HCT116 (cell line): ENCODE measurements around the gene MPIG6B. TPM values are rescaled to one million over a fixed set of nuclear protein-coding genes. Genes with fewer than 3 reads are reported as not detected.

Experiments
- ATAC-seq: fragments of 200-7000 bp; cut with Tn5 transposase; 2 replicates; pipeline ENCODE4 v1.9.1; 2020; ENCODE audit warnings: mild to moderate bottlenecking, moderate library complexity
- BruUV-seq: library from RNA; stranded (reverse); fragments of 400-500 nt; replicated peaks from 2 replicates; lab custom pipeline; 2021; lab: Mats Ljungman, UMichigan
- CTCF ChIA-PET: fragments of 300-600 bp; sonication (Branson Sonifier 250); formaldehyde crosslinking; loops from one replicate; lab custom pipeline; 2021; ENCODE audit warnings: antibody characterized with exemption; lab: Charles Lee
- POLR2A ChIA-PET: fragments of 300-600, 350-600 bp; sonication (Branson Sonifier 250); formaldehyde crosslinking; loops from one replicate; lab custom pipeline; 2021; ENCODE audit warnings: antibody characterized with exemption; lab: Charles Lee
- RAD21 ChIA-PET, 2 experiments: fragments of 300-600 bp; sonication (Branson Sonifier 250); formaldehyde crosslinking; loops; one replicate each; lab custom pipeline; 2023; ENCODE audit warnings: low total read pairs in 2 of 2; ENCODE audit not compliant: uncharacterized antibody in 2 of 2, unreplicated experiment in 2 of 2, low non-redundant PET in 1 of 2; lab: Charles Lee
- DNase-seq: peaks from one replicate; pipeline ENCODE4 v3.0.0-alpha.2; 2010; ENCODE audit warnings: low read depth, low spot score
- H2AFZ ChIP-seq: fragments of 200-600 bp; shearing (Covaris generic), sonication (generic); 2 replicates; pipeline ENCODE4 v1.6.1; 2017; ENCODE audit warnings: low read depth, mixed run types, mixed read lengths, antibody characterized with exemption, low read length; ENCODE audit not compliant: poor library complexity, severe bottlenecking
- H3K27ac ChIP-seq: 2 replicates; pipeline ENCODE4 v1.5.1; 2012; ENCODE audit warnings: low read depth, low read length
- H3K27me3 ChIP-seq: fragments of 200-600 bp; sonication (generic); 2 replicates; pipeline ENCODE4 v1.6.1; 2016; ENCODE audit warnings: mixed run types, low read length, mixed read lengths; ENCODE audit not compliant: insufficient read depth
- H3K36me3 ChIP-seq, 2 experiments: fragments of 200-500 bp in 1 of 2; fragments of 200-600 bp in 1 of 2; sonication (Bioruptor generic) in 1 of 2; sonication (generic) in 1 of 2; 2 replicates each; pipeline versions ENCODE4 v1.5.1 to v1.6.1; 2014 to 2016; ENCODE audit warnings: low read length in 2 of 2, inconsistent platforms in 1 of 2, mixed read lengths in 1 of 2, mixed run types in 1 of 2; ENCODE audit not compliant: insufficient read depth in 2 of 2, control insufficient read depth in 1 of 2
- H3K4me1 ChIP-seq, 2 experiments: fragments of 200-600 bp in 1 of 2; sonication (generic) in 1 of 2; 2 replicates each; pipeline versions ENCODE4 v1.5.1 to v1.6.1; 2012 to 2017; ENCODE audit warnings: low read length in 2 of 2, inconsistent platforms in 1 of 2, mild to moderate bottlenecking in 1 of 2, mixed read lengths in 1 of 2, mixed run types in 1 of 2, moderate library complexity in 1 of 2; ENCODE audit not compliant: insufficient read depth in 2 of 2, control insufficient read depth in 1 of 2
- H3K4me2 ChIP-seq: fragments of 200-600 bp; sonication (generic); 2 replicates; pipeline ENCODE4 v1.6.1; 2017; ENCODE audit warnings: mixed run types, low read length, mixed read lengths
- H3K4me3 ChIP-seq, 2 experiments: fragments of 200-600 bp in 1 of 2; sonication (generic) in 1 of 2; replicated peaks in 1 of 2; 2 replicates each; pipeline ENCODE4 v1.5.1; 2011 to 2016; ENCODE audit warnings: low read length in 2 of 2, control low read depth in 1 of 2, low read depth in 1 of 2, mild to moderate bottlenecking in 1 of 2, mixed read lengths in 1 of 2, mixed run types in 1 of 2
- H3K79me2 ChIP-seq: fragments of 200-600 bp; sonication (generic); 2 replicates; pipeline ENCODE4 v1.6.1; 2017; ENCODE audit warnings: mild to moderate bottlenecking, mixed run types, low read length, moderate library complexity, mixed read lengths; ENCODE audit not compliant: insufficient read depth
- H3K9ac ChIP-seq: fragments of 200-600 bp; sonication (generic); 2 replicates; pipeline ENCODE4 v1.6.1; 2016; ENCODE audit warnings: low read length, mixed read lengths
- H3K9me2 ChIP-seq: fragments of 200-600 bp; sonication (generic), shearing (Covaris generic); 2 replicates; pipeline ENCODE4 v1.6.1; 2017; ENCODE audit warnings: mixed run types, mild to moderate bottlenecking, moderate library complexity; ENCODE audit not compliant: insufficient read depth
- H3K9me3 ChIP-seq, 2 experiments: fragments of 200-500 bp in 1 of 2; fragments of 200-600 bp in 1 of 2; sonication (Bioruptor generic) in 1 of 2; sonication (generic) in 1 of 2; 2 replicates each; pipeline ENCODE4 v1.6.1; 2014 to 2017; ENCODE audit warnings: low read length in 2 of 2, mixed read lengths in 2 of 2, inconsistent platforms in 1 of 2, low read depth in 1 of 2, mild to moderate bottlenecking in 1 of 2, mixed run types in 1 of 2, moderate library complexity in 1 of 2; ENCODE audit not compliant: control insufficient read depth in 1 of 2, insufficient read depth in 1 of 2
- H4K20me1 ChIP-seq: fragments of 200-600 bp; sonication (generic), shearing (Covaris generic); 2 replicates; pipeline ENCODE4 v1.6.1; 2017; ENCODE audit warnings: mixed run types, mild to moderate bottlenecking, moderate library complexity; ENCODE audit not compliant: insufficient read depth
- CEBPB ChIP-seq: IDR thresholded peaks from 2 replicates; pipeline ENCODE4 v1.6.1; 2012; ENCODE audit warnings: low read depth
- EGR1 ChIP-seq: IDR thresholded peaks from 2 replicates; pipeline ENCODE4 v1.6.1; 2012; ENCODE audit warnings: low read depth
- ELF1 ChIP-seq: IDR thresholded peaks from 2 replicates; pipeline ENCODE4 v1.6.1; 2012; ENCODE audit warnings: low read depth, borderline replicate concordance
- EZH2 ChIP-seq: fragments of 200-600 bp; sonication (generic); IDR thresholded peaks from 2 replicates; pipeline ENCODE4 v1.6.1; 2017; ENCODE audit warnings: antibody characterized with exemption, mixed run types
- FOSL1 ChIP-seq: IDR thresholded peaks from 2 replicates; pipeline ENCODE4 v1.6.1; 2012; ENCODE audit warnings: low read depth
- RAD21 ChIP-seq: IDR thresholded peaks from 2 replicates; pipeline ENCODE4 v1.6.1; 2012; ENCODE audit warnings: low read depth, mild to moderate bottlenecking
- SIN3A ChIP-seq: IDR thresholded peaks from 2 replicates; pipeline ENCODE4 v1.6.1; 2012; ENCODE audit warnings: low read depth
- TCF7L2 ChIP-seq: IDR thresholded peaks from 2 replicates; pipeline ENCODE4 v1.7.0; 2011; ENCODE audit warnings: borderline replicate concordance, inconsistent platforms; ENCODE audit not compliant: insufficient read depth, insufficient read length; ENCODE audit errors: extremely low read depth
- YY1 ChIP-seq: IDR thresholded peaks from 2 replicates; pipeline ENCODE4 v1.6.1; 2011; ENCODE audit warnings: low read length, low read depth, moderate library complexity, mild to moderate bottlenecking; ENCODE audit not compliant: insufficient replicate concordance; ENCODE audit errors: extremely low read depth
- ZNF274 ChIP-seq: fragments of 200-500 bp; sonication (Bioruptor generic); IDR thresholded peaks from 2 replicates; pipeline ENCODE4 v1.6.1; 2014; ENCODE audit warnings: mild to moderate bottlenecking, low read depth, low read length, inconsistent platforms
- intact Hi-C: fragments of 100-400 bp; cut with micrococcal nuclease; formaldehyde crosslinking; loops from 2 replicates; pipeline ENCODE4 v1.10.0; 2022
- total RNA-seq: library from RNA; stranded (reverse); gene quantifications from one replicate; pipeline ENCODE4 v1.2.1, GENCODE V29; 2021; ENCODE audit not compliant: unreplicated experiment
- TF ChIP-seq, protein P1 (sequence below): IDR thresholded peaks from 2 replicates; pipeline ENCODE4 v1.6.1; 2011; ENCODE audit warnings: mild to moderate bottlenecking, low read length, moderate library complexity; ENCODE audit not compliant: insufficient replicate concordance; ENCODE audit errors: extremely low read depth

The MPIG6B gene
- total RNA-seq, 1 experiment from 2014 or later: 0.42 TPM

DNA sequence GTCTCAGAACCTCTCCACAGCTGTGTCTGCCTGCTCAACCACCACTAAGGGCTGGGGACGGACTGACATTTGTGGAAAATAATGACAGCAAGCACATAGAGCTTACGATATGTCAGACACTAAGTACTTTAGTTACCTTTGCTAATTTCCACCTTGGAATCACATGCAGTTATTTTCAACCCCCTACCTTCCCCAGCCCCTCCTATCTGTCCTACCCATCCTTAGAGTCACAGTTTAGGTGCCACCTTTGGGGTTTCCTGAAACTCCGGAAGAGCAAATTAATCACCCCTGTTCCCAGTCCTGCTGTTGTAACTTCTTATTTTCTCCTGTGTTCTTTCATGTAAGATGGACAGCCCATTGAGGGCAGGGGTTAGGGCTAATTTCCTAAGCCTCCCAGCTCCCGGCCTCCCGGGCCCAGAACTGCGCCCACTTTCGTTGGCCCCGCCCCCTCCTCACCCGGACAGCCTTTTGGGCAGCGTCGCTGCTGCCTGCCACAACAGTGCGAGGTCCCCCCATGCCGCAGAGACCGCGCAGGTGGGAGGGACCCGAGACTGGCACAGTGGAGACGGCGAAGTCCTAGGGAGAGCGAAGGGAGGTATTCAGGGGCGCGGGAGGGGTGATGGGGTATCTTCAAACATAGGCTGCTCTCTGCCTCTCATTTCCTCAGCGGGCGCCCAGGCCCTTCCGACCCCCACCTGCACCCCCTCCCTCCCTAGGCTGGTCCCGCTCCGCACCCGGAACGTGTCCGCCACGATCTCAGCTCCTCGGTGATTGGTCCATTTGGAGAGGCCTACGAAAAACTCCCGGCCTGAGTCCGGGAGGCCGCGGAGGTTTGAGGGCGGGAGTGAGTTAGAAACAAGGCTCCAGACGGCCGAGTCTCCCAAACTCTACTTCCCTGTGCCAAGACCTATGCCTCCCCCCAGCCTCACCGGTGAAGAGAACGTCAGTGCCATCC is 4.8 kb downstream of the MPIG6B start:
- Histone ChIP-seq H4K20me1 (no peaks in the 10 kb centered on the region), H3K79me2 (peaks cover 8% of the 10 kb centered on the region), H3K4me1 (peaks cover 6 to 23% of the 10 kb centered on the region in 2 experiments; a peak in 3 of 4 replicates), H2AFZ (no peak overlapping the region), H3K4me2 (no peak overlapping the region), H3K4me3 (no peak overlapping the region), H3K9me2 (no peaks in the 10 kb centered on the region), H3K9me3 (no peaks in the 10 kb centered on the region), H3K9ac (no peak overlapping the region), H3K27ac (no peak overlapping the region), H3K27me3 (no peaks in the 10 kb centered on the region), H3K36me3 (peaks cover 17% of the 10 kb centered on the region in 2 experiments; a peak in 3 of 4 replicates)
- TF ChIP-seq EZH2 (no peak), TCF7L2 (no peak), ZNF274 (no peak), RAD21 (no peak), FOSL1 (no peak), CEBPB (no peak), YY1 (no peak), ELF1 (no peak), SIN3A (no peak), EGR1 (no peak)
- TF ChIP-seq, protein P1, sequence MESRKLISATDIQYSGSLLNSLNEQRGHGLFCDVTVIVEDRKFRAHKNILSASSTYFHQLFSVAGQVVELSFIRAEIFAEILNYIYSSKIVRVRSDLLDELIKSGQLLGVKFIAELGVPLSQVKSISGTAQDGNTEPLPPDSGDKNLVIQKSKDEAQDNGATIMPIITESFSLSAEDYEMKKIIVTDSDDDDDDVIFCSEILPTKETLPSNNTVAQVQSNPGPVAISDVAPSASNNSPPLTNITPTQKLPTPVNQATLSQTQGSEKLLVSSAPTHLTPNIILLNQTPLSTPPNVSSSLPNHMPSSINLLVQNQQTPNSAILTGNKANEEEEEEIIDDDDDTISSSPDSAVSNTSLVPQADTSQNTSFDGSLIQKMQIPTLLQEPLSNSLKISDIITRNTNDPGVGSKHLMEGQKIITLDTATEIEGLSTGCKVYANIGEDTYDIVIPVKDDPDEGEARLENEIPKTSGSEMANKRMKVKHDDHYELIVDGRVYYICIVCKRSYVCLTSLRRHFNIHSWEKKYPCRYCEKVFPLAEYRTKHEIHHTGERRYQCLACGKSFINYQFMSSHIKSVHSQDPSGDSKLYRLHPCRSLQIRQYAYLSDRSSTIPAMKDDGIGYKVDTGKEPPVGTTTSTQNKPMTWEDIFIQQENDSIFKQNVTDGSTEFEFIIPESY: no peak
- RAD21 ChIA-PET: no interaction called here
- no TSS peak for BruUV-seq
- intact Hi-C loops: no loop called here
- POLR2A ChIA-PET: interaction anchor here (0.6 kb wide), 1 partner anchor 106 kb away, joined by 3 read pairs; no protein-coding TSS in a partner anchor
- ATAC-seq: no peak
- no peak for DNase-seq
- CTCF ChIA-PET: interaction anchor here (1.3 kb wide), 1 partner anchor 42 kb away, joined by 3 read pairs; no protein-coding TSS in a partner anchor
